CD4-positive, alpha-beta T cell treated with Interleukin-6 at 100 ng/mL for 8 hours (primary cell): Measurements from ENCODE around the gene SLC25A19.

ENCODE experiments used
- DNase-seq: peaks from one replicate; pipeline ENCODE4 v3.0.0-alpha.2; 2020; ENCODE audit warnings: mixed read lengths, low spot score

SLC25A19 gene

DNA sequence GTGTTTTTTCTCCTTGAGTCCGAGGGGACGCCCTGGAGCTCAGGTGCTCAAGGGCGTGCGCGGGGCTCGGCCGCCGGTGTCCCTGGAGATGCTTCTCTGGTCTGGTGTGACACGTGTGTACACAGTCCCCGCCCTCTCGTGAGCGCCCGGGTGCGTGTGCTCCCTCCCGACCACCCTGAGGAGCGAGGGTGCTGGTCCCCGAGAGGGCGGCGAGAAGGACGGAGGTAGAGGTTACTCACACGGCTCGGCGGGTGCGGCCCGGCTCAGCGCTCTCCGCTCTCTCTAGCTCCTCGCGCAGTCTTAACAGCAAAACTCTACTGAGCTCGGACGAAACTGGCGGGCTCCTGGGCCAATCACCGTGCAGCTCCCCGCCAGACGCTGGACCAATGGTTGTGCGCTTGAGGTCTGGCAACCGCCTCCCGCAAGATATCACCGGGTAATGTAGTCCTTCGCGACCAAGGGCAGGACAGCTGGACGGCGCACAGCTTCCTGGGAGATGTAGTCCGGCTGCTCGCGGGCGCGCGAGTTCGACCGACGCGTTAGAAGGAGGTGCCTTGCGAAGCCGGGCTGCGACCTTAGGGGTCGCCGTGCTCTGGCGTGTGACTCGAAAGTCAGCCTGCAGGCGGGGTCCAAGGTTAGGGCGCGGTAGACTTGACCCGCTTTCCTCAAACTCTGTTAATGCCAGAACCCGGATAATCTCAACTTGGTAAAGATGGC lies at the start of gene SLC25A19:
SLC25A19 (minus strand) TSS at position 319 of the 717 bp plus-strand sequence. CDS start 2,669 bp downstream, outside the sequence.
- DNase-seq = peak; percentile 97

DNA sequence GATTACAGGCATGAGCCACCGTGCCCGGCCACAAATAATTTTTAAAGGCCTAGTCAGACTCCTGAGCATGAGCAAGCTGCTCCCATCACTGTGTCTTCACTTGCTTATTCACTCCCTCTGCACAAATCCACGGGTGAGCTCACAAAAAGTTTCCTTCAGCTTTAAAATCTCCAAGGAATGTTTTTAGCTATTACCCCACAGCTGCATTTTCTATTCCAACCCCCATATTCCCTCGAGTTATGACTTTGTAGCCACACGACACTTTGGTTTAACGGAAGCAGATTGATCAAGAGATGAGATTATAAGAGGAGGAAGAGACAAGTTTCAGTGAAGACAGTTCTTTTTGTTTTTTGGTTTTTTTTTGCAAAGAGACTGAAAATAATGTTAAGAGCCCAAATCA lies 49.1 kb upstream of the SLC25A19 start:
- DNase-seq = peak; percentile 13

DNA sequence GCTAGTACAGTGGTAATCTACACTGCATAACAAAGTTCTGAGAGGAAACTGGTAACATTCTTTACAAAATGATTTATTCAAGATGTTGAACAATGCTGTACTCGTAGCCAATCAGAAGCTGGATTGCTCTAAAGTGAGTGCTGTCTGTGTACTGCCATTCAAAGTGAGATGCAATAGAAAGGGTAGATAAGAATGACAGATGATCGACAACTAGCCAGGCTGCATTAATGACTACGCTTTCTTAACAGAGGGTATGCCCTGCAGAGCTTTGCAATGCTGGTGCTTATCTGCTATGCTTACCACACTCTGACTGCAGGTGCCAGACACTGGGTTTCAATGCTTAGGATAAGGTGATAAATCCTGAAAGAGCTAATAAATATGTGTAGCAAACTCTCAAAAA lies 46.1 kb upstream of the SLC25A19 start:
- DNase-seq = no peak

DNA sequence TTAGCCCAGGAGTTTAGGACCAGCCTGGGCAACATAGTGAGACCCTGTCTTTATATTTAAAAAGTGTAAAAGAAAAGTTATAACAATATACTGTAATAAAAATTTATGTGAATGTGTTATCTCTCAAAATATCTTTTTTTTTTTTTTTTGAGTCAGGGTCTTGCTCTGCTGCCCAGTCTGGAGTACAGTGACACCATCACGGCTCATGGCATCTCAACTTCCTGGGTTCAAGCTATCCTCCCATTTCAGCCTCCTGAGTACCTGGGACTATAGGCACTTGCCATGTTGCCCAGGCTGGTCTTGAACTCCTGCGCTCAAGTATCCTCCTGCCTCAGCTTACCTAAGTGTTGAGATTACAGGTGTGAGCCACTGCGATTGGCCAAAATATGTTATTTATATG lies 45.5 kb upstream of the SLC25A19 start:
- DNase-seq = no peak

GRCh38 chr17:75331671-75332070 lies 42.4 kb upstream of the SLC25A19 start:
- DNase-seq = no peak

GRCh38 chr17:75327757-75328156 lies 38.5 kb upstream of the SLC25A19 start:
- DNase-seq = no peak

DNA sequence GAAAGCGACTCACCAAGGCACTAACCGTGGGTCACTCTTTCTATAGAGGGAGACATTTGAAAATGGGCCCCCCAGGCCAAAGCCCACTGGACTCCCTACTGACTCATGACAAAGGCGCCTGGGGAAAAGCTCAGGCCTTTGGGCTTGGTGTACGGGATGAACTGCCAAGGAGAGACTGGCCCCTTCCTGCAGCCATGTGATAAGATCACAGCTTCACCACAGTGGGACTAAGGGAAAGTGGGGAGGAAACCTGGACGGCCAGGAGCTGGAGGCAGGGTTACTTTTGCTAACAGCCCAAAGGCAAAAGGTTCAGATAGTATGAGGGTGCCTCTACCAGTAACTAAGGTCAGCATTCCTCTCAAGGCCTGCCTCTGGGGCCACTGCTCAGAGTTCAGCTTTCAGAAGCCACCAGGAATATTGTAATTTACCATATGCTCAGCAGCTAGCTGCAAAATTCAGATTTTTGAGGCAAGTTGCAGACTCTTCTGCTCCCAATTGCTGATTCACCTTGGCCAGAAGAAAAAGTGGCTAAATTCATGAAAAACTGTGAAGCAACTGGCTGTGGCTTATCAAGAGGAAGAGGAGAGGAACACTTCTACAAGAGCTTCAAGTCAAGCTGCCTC lies 37.1 kb upstream of the SLC25A19 start:
- DNase-seq = no peak

DNA sequence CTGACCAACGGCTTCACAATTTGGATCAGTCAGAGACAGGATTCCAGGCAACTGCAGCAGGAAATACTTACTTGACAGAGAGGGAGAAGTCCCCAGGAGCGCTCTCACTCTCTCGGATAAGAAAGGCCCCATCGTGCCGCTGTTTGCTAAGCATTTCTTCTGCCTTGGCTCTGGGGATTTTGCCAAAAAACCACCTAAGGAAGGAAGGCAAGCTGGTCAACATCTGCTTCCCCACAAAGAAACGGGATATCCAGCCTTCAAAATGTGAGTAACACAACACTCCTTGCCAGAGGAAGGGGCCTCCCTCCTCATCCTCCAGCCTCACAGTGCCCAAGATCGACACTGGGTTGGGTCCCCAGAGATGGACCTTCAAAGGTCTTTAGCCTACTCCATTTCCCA lies 36.6 kb upstream of the SLC25A19 start:
- no peak for DNase-seq

- DNase-seq = no peak
These were observed 36.1 kb upstream of the SLC25A19 start for GRCh38 chr17:75325348-75325747.

DNA sequence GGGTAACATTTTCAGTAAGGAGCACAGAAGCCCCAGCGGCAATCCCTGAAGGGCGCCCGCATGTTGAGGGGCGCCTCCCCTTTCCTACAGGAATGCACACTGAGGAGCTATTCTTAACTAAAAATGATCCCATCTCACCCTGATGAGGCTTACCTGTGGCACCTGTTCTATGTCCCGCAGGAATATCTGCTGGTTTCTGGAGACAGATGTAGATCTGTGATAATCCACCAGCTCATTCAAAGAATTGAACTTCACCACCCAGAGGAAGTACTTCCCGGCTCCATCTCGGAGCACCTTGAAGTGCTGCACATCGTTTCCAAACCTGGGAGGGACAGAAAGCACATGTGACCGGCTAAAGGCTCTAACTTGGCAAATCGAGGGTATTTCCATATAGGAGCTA lies 32.3 kb upstream of the SLC25A19 start:
- no peak for DNase-seq

- DNase-seq = no peak
These were observed 30.9 kb upstream of the SLC25A19 start for GRCh38 chr17:75319904-75320691.

DNA sequence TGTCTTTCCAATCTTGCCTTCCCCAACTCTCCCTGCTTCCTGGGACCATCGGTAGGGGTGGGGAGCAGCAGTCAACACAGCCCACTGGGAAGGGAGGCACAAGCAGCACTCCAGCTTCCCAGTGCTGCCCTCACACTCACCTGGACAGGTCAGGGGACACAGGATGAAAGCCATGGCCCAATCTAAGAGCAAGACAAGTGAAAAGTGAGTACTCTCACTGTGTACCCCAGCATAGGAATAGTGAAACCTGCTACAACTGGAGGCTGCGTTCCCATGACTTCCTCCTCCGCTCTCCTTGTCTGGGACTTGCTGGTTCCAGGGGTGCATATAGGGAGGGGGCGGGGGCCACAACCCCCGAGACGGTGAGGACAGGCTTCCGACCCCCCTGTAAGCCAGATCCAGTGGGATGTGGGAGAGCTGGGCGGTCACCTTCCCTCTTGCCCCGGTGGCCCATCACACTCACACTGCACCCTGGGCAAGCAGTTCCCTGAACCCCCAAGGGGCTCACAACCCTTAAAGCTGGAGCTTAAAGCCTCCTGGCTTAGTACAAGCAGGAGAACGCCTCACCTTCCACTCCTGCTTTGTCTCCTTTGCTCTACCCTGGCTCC lies 29.5 kb upstream of the SLC25A19 start:
- DNase-seq = no peak

DNA sequence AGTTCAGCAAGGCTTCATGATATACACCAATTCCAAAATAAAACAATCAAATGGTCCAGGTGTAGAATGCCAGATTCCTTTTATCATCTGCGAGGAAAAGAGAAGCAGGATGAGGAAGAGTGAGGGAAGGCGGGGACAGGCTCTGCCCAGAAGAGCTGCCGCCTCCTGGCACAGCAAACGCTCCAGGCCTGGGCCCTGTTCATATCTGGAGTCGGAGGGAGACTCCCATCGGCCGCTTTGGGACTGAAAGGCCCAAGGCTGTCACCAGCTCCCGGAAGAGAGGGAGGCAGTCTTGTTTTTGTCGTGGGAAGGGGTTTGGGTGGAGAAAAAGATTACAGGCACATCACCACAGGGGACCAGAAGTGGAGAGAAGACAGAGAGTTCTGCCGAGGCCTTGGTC lies 29.0 kb upstream of the SLC25A19 start:
- DNase-seq = no peak

GRCh38 chr17:75317671-75318070 lies 28.4 kb upstream of the SLC25A19 start:
- no peak for DNase-seq

DNA sequence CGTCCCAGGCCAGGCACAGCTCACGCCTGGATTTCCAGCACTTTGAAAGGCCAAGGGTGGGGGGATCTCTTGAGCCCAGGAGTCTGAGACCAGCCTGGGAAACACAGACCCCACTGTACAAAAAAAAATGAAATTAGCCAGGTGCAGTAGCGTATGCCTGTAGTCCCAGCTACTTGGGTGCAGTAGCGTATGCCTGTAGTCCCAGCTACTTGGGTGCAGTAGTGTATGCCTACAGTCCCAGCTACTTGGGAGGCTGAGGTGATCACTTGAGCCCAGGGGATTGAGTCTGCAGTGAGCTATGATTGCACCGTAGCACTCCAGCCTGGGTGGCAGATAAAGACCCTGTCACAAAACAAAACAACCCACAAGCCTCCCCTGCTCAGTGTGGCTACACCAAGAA lies 27.0 kb upstream of the SLC25A19 start:
- DNase-seq = no peak

DNA sequence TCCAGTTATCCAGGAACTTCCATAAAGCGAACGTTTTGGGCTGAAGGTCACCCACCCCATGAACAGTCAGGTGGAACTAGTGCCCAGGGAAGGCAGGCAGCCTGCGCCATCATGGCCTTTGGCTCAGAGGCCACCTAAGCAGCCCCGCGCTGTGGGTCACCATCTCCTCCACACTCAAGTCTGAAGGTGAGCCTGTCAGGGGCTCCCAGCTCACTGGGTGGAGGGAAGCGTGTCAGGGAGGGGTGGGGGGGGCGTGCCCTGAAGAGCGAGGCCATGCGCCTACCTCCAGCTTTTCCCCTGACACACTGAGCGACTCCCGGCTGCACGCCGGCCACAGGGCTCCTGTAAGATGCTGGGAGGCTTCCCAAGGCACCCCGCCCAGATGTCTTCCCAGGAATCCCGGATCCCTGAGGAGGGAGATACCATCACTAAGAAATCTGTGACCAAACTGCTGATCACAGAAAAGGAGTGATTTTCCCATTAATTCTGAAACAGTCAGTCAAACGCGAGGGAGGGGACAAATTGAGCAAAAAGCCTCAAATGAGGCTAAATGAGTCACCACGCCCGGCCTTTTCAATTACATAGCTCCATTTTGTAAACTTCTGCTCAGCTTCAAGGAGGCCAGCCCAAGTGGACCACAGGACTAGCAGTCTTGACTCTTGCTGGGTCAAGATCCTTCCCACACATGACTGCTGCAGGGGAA lies 26.5 kb upstream of the SLC25A19 start:
- DNase-seq = no peak

DNA sequence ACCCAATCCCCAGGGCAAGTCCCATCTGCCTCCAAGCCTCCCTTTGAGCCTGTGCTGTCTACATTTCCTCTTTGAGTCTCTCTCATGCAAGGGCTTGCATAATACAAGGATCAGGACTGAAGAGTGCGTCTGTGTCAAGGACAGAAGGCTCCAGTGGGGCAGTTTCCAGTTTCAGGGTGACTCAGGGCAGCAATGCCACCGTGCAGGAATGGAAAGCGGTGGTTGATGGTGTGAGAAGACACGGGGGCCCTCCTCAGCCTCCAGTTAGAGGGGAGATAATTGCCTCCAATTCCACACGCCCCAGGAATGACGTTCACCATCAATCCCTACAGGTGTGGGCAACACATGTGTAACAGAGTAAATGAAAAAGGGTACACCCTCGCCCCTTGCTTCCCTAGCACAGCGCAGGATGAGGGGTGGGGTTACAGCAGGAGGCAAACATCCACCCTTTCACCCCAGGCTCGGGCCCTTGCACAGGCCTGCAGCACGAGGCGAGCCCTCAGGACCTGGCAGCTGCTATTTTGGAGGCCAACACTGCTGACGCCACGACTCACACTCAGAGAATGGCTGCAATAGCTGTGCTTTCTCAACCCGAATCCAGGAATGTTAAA lies 24.8 kb upstream of the SLC25A19 start:
- no peak for DNase-seq

- no peak for DNase-seq
These were observed 19.7 kb upstream of the SLC25A19 start for GRCh38 chr17:75308732-75309629.

GRCh38 chr17:75307957-75308731 lies 18.9 kb upstream of the SLC25A19 start:
- DNase-seq = no peak
